GM10248 (cell line): ENCODE data around the gene ANO2.

Experiments used
- CTCF ChIA-PET: fragments of 300-600 bp; sonication (Branson Sonifier 250); formaldehyde crosslinking; extraction: SDS; loops from one replicate; lab custom pipeline; 2021; ENCODE audit warnings: antibody characterized with exemption; lab: Yijun Ruan, JAX
- POLR2A ChIA-PET: fragments of 350-650 bp; sonication (Branson Sonifier 250); formaldehyde crosslinking; extraction: SDS; loops from one replicate; lab custom pipeline; 2020; ENCODE audit warnings: antibody characterized with exemption; lab: Yijun Ruan, JAX
- DNase-seq: peaks from one replicate; pipeline ENCODE4 v3.0.0; 2012; ENCODE audit errors: extremely low spot score
- CTCF ChIP-seq: IDR thresholded peaks from 2 replicates; pipeline ENCODE4 v1.5.1; 2012; ENCODE audit warnings: mild to moderate bottlenecking, low read depth; ENCODE audit errors: extremely low read depth, missing control alignments, control extremely low read depth

The ANO2 gene

GRCh38 chr12:5575987-5576386 is 369.1 kb downstream of the ANO2 start:
- ChIA-PET POLR2A (no interaction called here), CTCF (no interaction called here)
- no peak for TF ChIP-seq CTCF
- no peak for DNase-seq

GRCh38 chr12:5575232-5575631 is 369.8 kb downstream of the ANO2 start:
- ChIA-PET POLR2A (no interaction called here), CTCF (no interaction called here)
- no peak for TF ChIP-seq CTCF
- DNase-seq = no peak

GRCh38 chr12:5573390-5573789 is 371.7 kb downstream of the ANO2 start:
- CTCF ChIA-PET = no interaction called here
- POLR2A ChIA-PET = no interaction called here
- no peak for TF ChIP-seq CTCF
- no peak for DNase-seq

- no peak for DNase-seq
- no peak for TF ChIP-seq CTCF
- POLR2A ChIA-PET = no interaction called here
- CTCF ChIA-PET = interaction anchor here (1.0 to 2.0 kb wide), 3 partner anchors 15 to 108 kb away, joined by 3 to 5 read pairs (median 4); no protein-coding TSS in a partner anchor
Measured at GRCh38 chr12:5571115-5571514, 373.9 kb downstream of the ANO2 start.

GRCh38 chr12:5570416-5570815 is 374.6 kb downstream of the ANO2 start:
- ChIA-PET POLR2A (no interaction called here), CTCF (interaction anchor here (1.0 to 2.0 kb wide), 3 partner anchors 14 to 109 kb away, joined by 3 to 5 read pairs (median 4); no protein-coding TSS in a partner anchor)
- no peak for TF ChIP-seq CTCF
- DNase-seq = no peak

- ChIA-PET CTCF (no interaction called here), POLR2A (no interaction called here)
- no peak for DNase-seq
- TF ChIP-seq CTCF = no peak
Measured at GRCh38 chr12:5568325-5568981, 376.6 kb downstream of the ANO2 start.
